ENCODE measurements around the gene MEIOB.

- TF ChIP-seq POLR2AphosphoS5 (IDR thresholded peaks at IDR 0.05; ENCODE audit: low read depth, low read length) (no peak), SPI1 (IDR thresholded peaks at IDR 0.05; ENCODE audit: low read depth, low read length) (no peak), POLR2A (IDR thresholded peaks at IDR 0.05; ENCODE audit: low read depth, low read length) (no peak), TAF1 (IDR thresholded peaks at IDR 0.05; ENCODE audit: low read depth, low read length) (no peak)
Observed at GRCh38 chr16:1818873-1819525, 53.0 kb downstream of the MEIOB start.
